WTC11 (cell line): ENCODE results near the gene CADM4.

Experiments
- ATF1 ChIP-seq: sonication (generic); formaldehyde crosslinking; IDR thresholded peaks from 2 replicates; pipeline ENCODE4 v1.8.1; 2023; ENCODE audit warnings: mild to moderate bottlenecking, moderate library complexity, missing genetic modification reagents
- GABPB1 ChIP-seq: sonication (generic); formaldehyde crosslinking; IDR thresholded peaks from 2 replicates; pipeline ENCODE4 v1.8.1; 2023; ENCODE audit warnings: mild to moderate bottlenecking, missing genetic modification reagents
- KAT7 ChIP-seq: sonication (generic); formaldehyde crosslinking; IDR thresholded peaks from 2 replicates; pipeline ENCODE4 v1.8.1; 2023; ENCODE audit warnings: missing genetic modification reagents, mild to moderate bottlenecking, borderline replicate concordance
- NFYB ChIP-seq: sonication (generic); formaldehyde crosslinking; conservative IDR thresholded peaks from 2 replicates; pipeline ENCODE4 v1.8.0; 2022; ENCODE audit warnings: low read depth, missing genetic modification reagents
- NR2C2 ChIP-seq: sonication (generic); formaldehyde crosslinking; IDR thresholded peaks from 2 replicates; pipeline ENCODE4 v1.8.0; 2022; ENCODE audit warnings: mild to moderate bottlenecking, missing genetic modification reagents
- RELA ChIP-seq: sonication (generic); formaldehyde crosslinking; IDR thresholded peaks from 2 replicates; pipeline ENCODE4 v1.8.1; 2022; ENCODE audit warnings: missing genetic modification reagents, mild to moderate bottlenecking, borderline replicate concordance
- TEAD4 ChIP-seq: sonication (generic); formaldehyde crosslinking; IDR thresholded peaks from 2 replicates; pipeline ENCODE4 v1.8.0; 2022; ENCODE audit warnings: mild to moderate bottlenecking, missing genetic modification reagents
- ZNF317 ChIP-seq: sonication (generic); formaldehyde crosslinking; IDR thresholded peaks from 2 replicates; pipeline ENCODE4 v1.8.1; 2023; ENCODE audit warnings: low read depth, mild to moderate bottlenecking, moderate library complexity, missing genetic modification reagents, borderline replicate concordance
- TF ChIP-seq, protein P1 (sequence below): sonication (generic); formaldehyde crosslinking; IDR thresholded peaks from 2 replicates; pipeline ENCODE4 v1.8.0; 2022; ENCODE audit warnings: mild to moderate bottlenecking, missing genetic modification reagents
- TF ChIP-seq, protein P2 (sequence below): fragments of 200-600 bp; IDR thresholded peaks from 2 replicates; pipeline ENCODE4 v1.8.0; 2022; ENCODE audit warnings: antibody characterized with exemption
- TF ChIP-seq, protein P3 (sequence below): sonication (generic); formaldehyde crosslinking; IDR thresholded peaks from 2 replicates; pipeline ENCODE4 v1.8.1; 2022; ENCODE audit warnings: low read depth, mild to moderate bottlenecking, moderate library complexity, missing genetic modification reagents, borderline replicate concordance
- TF ChIP-seq, protein P4 (sequence below): sonication (generic); formaldehyde crosslinking; IDR thresholded peaks from 2 replicates; pipeline ENCODE4 v1.8.1; 2023; ENCODE audit warnings: mild to moderate bottlenecking, missing genetic modification reagents, moderate library complexity
- TF ChIP-seq, protein P5 (sequence below): sonication (generic); formaldehyde crosslinking; IDR thresholded peaks from 2 replicates; pipeline ENCODE4 v1.8.0; 2023; ENCODE audit warnings: missing genetic modification reagents
- TF ChIP-seq, protein P6 (sequence below): sonication (generic); formaldehyde crosslinking; IDR thresholded peaks from 2 replicates; pipeline ENCODE4 v1.8.0; 2023; ENCODE audit warnings: missing genetic modification reagents, mild to moderate bottlenecking, borderline replicate concordance

DNA sequence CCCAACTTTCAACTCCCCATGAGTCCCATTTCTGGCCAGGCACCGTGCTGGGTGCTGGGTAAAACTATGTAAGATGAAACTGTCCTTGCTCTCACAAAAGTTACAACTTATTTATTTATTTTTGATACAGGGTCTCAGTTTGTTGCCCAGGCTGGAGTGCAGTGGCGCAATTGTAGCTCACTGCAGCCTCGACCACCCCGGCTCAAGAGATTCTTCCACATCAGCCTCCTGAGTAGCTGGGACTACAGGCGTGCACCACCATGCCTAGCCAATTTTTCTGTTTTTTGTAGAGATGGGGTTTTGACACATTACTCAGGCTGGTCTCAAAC is 12.9 kb upstream of the CADM4 start:
- no peak for TF ChIP-seq KAT7 (CRISPR knock-in tag)
- TF ChIP-seq, protein P1, sequence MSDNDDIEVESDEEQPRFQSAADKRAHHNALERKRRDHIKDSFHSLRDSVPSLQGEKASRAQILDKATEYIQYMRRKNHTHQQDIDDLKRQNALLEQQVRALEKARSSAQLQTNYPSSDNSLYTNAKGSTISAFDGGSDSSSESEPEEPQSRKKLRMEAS (CRISPR knock-in tag), result no peak
- TF ChIP-seq, protein P2, sequence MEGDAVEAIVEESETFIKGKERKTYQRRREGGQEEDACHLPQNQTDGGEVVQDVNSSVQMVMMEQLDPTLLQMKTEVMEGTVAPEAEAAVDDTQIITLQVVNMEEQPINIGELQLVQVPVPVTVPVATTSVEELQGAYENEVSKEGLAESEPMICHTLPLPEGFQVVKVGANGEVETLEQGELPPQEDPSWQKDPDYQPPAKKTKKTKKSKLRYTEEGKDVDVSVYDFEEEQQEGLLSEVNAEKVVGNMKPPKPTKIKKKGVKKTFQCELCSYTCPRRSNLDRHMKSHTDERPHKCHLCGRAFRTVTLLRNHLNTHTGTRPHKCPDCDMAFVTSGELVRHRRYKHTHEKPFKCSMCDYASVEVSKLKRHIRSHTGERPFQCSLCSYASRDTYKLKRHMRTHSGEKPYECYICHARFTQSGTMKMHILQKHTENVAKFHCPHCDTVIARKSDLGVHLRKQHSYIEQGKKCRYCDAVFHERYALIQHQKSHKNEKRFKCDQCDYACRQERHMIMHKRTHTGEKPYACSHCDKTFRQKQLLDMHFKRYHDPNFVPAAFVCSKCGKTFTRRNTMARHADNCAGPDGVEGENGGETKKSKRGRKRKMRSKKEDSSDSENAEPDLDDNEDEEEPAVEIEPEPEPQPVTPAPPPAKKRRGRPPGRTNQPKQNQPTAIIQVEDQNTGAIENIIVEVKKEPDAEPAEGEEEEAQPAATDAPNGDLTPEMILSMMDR, result no peak
- TF ChIP-seq, protein P3, sequence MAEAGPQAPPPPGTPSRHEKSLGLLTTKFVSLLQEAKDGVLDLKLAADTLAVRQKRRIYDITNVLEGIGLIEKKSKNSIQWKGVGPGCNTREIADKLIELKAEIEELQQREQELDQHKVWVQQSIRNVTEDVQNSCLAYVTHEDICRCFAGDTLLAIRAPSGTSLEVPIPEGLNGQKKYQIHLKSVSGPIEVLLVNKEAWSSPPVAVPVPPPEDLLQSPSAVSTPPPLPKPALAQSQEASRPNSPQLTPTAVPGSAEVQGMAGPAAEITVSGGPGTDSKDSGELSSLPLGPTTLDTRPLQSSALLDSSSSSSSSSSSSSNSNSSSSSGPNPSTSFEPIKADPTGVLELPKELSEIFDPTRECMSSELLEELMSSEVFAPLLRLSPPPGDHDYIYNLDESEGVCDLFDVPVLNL (CRISPR knock-in tag), result no peak
- TF ChIP-seq, protein P4, sequence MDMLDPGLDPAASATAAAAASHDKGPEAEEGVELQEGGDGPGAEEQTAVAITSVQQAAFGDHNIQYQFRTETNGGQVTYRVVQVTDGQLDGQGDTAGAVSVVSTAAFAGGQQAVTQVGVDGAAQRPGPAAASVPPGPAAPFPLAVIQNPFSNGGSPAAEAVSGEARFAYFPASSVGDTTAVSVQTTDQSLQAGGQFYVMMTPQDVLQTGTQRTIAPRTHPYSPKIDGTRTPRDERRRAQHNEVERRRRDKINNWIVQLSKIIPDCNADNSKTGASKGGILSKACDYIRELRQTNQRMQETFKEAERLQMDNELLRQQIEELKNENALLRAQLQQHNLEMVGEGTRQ (CRISPR knock-in tag), result no peak
- TF ChIP-seq, protein P5, sequence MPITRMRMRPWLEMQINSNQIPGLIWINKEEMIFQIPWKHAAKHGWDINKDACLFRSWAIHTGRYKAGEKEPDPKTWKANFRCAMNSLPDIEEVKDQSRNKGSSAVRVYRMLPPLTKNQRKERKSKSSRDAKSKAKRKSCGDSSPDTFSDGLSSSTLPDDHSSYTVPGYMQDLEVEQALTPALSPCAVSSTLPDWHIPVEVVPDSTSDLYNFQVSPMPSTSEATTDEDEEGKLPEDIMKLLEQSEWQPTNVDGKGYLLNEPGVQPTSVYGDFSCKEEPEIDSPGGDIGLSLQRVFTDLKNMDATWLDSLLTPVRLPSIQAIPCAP (CRISPR knock-in tag), result no peak
- TF ChIP-seq NR2C2 (CRISPR knock-in tag), result no peak
- no peak for TF ChIP-seq RELA (CRISPR knock-in tag)
- TF ChIP-seq GABPB1 (CRISPR knock-in tag), result no peak
- TF ChIP-seq NFYB (CRISPR knock-in tag), result no peak
- TF ChIP-seq ATF1 (CRISPR knock-in tag), result no peak
- no peak for TF ChIP-seq TEAD4
- TF ChIP-seq, protein P6, sequence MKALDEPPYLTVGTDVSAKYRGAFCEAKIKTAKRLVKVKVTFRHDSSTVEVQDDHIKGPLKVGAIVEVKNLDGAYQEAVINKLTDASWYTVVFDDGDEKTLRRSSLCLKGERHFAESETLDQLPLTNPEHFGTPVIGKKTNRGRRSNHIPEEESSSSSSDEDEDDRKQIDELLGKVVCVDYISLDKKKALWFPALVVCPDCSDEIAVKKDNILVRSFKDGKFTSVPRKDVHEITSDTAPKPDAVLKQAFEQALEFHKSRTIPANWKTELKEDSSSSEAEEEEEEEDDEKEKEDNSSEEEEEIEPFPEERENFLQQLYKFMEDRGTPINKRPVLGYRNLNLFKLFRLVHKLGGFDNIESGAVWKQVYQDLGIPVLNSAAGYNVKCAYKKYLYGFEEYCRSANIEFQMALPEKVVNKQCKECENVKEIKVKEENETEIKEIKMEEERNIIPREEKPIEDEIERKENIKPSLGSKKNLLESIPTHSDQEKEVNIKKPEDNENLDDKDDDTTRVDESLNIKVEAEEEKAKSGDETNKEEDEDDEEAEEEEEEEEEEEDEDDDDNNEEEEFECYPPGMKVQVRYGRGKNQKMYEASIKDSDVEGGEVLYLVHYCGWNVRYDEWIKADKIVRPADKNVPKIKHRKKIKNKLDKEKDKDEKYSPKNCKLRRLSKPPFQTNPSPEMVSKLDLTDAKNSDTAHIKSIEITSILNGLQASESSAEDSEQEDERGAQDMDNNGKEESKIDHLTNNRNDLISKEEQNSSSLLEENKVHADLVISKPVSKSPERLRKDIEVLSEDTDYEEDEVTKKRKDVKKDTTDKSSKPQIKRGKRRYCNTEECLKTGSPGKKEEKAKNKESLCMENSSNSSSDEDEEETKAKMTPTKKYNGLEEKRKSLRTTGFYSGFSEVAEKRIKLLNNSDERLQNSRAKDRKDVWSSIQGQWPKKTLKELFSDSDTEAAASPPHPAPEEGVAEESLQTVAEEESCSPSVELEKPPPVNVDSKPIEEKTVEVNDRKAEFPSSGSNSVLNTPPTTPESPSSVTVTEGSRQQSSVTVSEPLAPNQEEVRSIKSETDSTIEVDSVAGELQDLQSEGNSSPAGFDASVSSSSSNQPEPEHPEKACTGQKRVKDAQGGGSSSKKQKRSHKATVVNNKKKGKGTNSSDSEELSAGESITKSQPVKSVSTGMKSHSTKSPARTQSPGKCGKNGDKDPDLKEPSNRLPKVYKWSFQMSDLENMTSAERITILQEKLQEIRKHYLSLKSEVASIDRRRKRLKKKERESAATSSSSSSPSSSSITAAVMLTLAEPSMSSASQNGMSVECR (CRISPR knock-in tag), result no peak
- TF ChIP-seq ZNF317, result no peak
